ENCODE data around the gene SSBP3.

DNA sequence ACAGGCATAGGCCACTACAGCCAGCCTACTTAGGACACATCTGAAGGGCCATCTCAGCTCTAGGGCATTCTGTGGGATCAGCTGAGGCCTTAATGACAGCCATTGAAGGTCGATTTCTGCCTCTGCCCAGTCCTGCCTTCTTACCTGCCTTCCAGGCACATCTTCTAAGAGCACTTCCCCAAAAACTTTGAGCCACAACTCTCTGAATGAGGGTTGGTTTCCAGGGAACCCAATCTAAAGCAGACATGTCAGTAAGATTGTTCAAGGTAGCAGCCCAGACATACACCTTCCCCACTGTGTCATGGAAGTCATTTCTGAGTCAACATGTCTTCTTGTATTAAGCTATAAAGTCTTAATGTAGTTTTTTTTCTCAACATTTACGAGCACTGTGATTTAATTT, 18.2 kb upstream of the SSBP3 start:
- TF ChIP-seq, protein P1, sequence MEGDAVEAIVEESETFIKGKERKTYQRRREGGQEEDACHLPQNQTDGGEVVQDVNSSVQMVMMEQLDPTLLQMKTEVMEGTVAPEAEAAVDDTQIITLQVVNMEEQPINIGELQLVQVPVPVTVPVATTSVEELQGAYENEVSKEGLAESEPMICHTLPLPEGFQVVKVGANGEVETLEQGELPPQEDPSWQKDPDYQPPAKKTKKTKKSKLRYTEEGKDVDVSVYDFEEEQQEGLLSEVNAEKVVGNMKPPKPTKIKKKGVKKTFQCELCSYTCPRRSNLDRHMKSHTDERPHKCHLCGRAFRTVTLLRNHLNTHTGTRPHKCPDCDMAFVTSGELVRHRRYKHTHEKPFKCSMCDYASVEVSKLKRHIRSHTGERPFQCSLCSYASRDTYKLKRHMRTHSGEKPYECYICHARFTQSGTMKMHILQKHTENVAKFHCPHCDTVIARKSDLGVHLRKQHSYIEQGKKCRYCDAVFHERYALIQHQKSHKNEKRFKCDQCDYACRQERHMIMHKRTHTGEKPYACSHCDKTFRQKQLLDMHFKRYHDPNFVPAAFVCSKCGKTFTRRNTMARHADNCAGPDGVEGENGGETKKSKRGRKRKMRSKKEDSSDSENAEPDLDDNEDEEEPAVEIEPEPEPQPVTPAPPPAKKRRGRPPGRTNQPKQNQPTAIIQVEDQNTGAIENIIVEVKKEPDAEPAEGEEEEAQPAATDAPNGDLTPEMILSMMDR (IDR thresholded peaks at IDR 0.05) = no peak
- TF ChIP-seq POLR2A (IDR thresholded peaks at IDR 0.05) (no peak), POLR2AphosphoS5 (IDR thresholded peaks at IDR 0.05) (no peak), EP300 (IDR thresholded peaks at IDR 0.05) (no peak)

All from suprapubic skin (tissue), 4 donors.